ENCODE measurements around the gene KIF13A. TPM values are rescaled to one million over a fixed set of nuclear protein-coding genes. Genes with fewer than 3 reads are reported as not detected.

The KIF13A gene
- polyA plus RNA-seq, 1 experiment = 57.7 TPM

GRCh38 chr6:17974570-17975368 is 12.7 kb downstream of the KIF13A start:
- POLR2A ChIA-PET = interaction anchor here (1.2 kb wide), 1 partner anchor 12 kb away, joined by 4 read pairs; no protein-coding TSS in a partner anchor
- Histone ChIP-seq H3K4me3 (ENCODE audit: low read depth, low read length) (no peak overlapping the region), H3K27ac (ENCODE audit: low read depth, low read length) (no peak overlapping the region), H3K9me3 (ENCODE audit: control insufficient read depth, insufficient read depth, low read length) (no peaks in the 10 kb centered on the region; the same call in 1 of the 2 replicates), H3K27me3 (ENCODE audit: control insufficient read depth, insufficient read depth, low read length) (no peaks in the 10 kb centered on the region)
- CTCF ChIA-PET = interaction anchor here (0.6 kb wide), 1 partner anchor 62 kb away, joined by 4 read pairs; no protein-coding TSS in a partner anchor
- TF ChIP-seq CTCF (IDR thresholded peaks at IDR 0.05; ENCODE audit: low read depth, low read length) = no peak
- DNase-seq (ENCODE audit: low read depth, low spot score) = no peak

GRCh38 chr6:17972978-17973622 is 14.3 kb downstream of the KIF13A start:
- no peaks in the 10 kb centered on the region for H3K27me3 ChIP-seq (ENCODE audit: control insufficient read depth, insufficient read depth, low read length)
- no peaks in the 10 kb centered on the region; the same call in 1 of the 2 replicates for H3K9me3 ChIP-seq (ENCODE audit: control insufficient read depth, insufficient read depth, low read length)
- no peak overlapping the region for H3K27ac ChIP-seq (ENCODE audit: low read depth, low read length)
- POLR2A ChIA-PET = interaction anchor here (1.2 to 1.8 kb wide), 2 partner anchors 10 to 121 kb away, joined by 4 to 9 read pairs; no protein-coding TSS in a partner anchor
- TF ChIP-seq CTCF (IDR thresholded peaks at IDR 0.05; ENCODE audit: low read depth, low read length) = no peak
- H3K4me3 ChIP-seq (ENCODE audit: low read depth, low read length) = no peak overlapping the region
- DNase-seq (ENCODE audit: low read depth, low spot score) = no peak
- CTCF ChIA-PET = interaction anchor here (1.4 kb wide), 1 partner anchor 169 kb away, joined by 3 read pairs; no protein-coding TSS in a partner anchor

DNA sequence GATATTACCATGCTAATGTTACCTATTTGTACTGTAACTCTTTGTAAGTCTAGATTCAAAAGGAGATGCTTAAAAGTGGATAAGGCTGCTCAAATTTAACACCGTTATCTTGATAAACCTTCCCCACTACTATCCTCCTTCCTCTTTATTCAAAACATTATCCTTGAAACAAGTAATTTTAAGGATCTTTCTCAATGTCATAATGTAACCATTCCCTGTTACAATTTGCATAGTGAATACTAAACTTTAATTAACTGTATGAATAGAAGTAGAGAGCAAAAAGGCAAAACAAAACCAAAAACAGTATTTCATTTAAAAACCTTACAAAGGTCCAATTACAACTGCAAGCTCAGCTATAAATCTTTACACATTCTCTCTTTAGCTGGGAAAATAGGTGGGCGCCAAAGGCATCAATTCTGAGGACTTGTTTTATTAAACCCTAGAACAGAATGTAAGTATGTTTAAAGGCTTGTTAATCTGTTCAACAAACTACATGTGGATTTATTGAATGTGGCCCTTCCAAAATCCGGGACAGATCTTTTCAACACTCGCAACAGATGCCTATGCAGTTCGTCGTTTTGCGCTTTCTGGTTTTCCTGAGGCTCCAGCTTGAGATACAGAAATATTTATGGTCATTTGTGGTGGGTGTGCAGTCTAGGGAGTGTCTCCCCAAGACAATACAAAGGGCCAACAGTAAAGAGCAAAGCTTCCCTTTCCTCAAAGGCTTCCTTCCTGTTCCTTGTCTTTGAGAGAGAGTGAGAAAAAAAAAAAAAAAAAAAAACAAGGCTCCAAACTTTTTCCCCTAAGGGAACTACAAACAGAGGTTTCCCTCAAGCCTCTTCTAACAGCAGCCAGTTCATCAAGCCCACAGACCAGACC is 15.1 kb downstream of the KIF13A start:
- DNase-seq (ENCODE audit: low read depth, low spot score) = no peak
- ChIA-PET CTCF (interaction anchor here (0.6 to 1.4 kb wide), 2 partner anchors 71 to 168 kb away, joined by 3 to 5 read pairs; no protein-coding TSS in a partner anchor), POLR2A (interaction anchor here (1.2 to 1.8 kb wide), 2 partner anchors 9 to 120 kb away, joined by 4 to 9 read pairs; no protein-coding TSS in a partner anchor)

More for the DNA sequence above, 15.1 kb downstream of the KIF13A start:
- Histone ChIP-seq H3K27me3 (ENCODE audit: control insufficient read depth, insufficient read depth, low read length) (no peaks in the 10 kb centered on the region), H3K9me3 (ENCODE audit: control insufficient read depth, insufficient read depth, low read length) (no peaks in the 10 kb centered on the region; the same call in 1 of the 2 replicates), H3K4me3 (ENCODE audit: low read depth, low read length) (no peak overlapping the region), H3K27ac (ENCODE audit: low read depth, low read length) (no peak overlapping the region)
- no peak for TF ChIP-seq CTCF (IDR thresholded peaks at IDR 0.05; ENCODE audit: low read depth, low read length)
